GM10248 (cell line): Measurements from ENCODE around the gene ABHD17B.

Experiments
- CTCF ChIA-PET: fragments of 300-600 bp; sonication (Branson Sonifier 250); formaldehyde crosslinking; extraction: SDS; loops from one replicate; lab custom pipeline; 2021; ENCODE audit warnings: antibody characterized with exemption; lab: Yijun Ruan, JAX
- POLR2A ChIA-PET: fragments of 350-650 bp; sonication (Branson Sonifier 250); formaldehyde crosslinking; extraction: SDS; loops from one replicate; lab custom pipeline; 2020; ENCODE audit warnings: antibody characterized with exemption; lab: Yijun Ruan, JAX
- DNase-seq: peaks from one replicate; pipeline ENCODE4 v3.0.0; 2012; ENCODE audit errors: extremely low spot score
- TF ChIP-seq, protein P1 (sequence below): IDR thresholded peaks from 2 replicates; pipeline ENCODE4 v1.5.1; 2012; ENCODE audit warnings: mild to moderate bottlenecking, low read depth; ENCODE audit errors: extremely low read depth, missing control alignments, control extremely low read depth

ABHD17B gene

DNA sequence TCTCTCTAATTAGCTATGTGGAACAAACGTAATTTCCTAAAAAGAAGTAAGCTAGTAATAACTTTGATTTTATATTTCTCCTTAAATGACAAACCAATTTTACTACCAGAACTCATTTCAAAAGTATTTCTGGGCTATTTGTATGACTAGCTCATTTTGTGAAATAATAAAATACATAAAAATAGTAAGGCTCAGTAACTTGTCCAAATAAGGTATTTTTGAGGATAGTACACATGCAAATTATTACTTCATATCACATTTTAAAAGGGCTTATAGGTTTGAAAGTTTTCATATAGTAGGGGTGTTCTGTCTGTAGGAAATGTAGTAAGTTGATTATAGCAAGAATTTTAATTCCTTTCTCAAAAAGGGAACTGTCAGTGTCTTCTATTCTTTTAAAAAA is 26.9 kb upstream of the ABHD17B start:
- TF ChIP-seq, protein P1, sequence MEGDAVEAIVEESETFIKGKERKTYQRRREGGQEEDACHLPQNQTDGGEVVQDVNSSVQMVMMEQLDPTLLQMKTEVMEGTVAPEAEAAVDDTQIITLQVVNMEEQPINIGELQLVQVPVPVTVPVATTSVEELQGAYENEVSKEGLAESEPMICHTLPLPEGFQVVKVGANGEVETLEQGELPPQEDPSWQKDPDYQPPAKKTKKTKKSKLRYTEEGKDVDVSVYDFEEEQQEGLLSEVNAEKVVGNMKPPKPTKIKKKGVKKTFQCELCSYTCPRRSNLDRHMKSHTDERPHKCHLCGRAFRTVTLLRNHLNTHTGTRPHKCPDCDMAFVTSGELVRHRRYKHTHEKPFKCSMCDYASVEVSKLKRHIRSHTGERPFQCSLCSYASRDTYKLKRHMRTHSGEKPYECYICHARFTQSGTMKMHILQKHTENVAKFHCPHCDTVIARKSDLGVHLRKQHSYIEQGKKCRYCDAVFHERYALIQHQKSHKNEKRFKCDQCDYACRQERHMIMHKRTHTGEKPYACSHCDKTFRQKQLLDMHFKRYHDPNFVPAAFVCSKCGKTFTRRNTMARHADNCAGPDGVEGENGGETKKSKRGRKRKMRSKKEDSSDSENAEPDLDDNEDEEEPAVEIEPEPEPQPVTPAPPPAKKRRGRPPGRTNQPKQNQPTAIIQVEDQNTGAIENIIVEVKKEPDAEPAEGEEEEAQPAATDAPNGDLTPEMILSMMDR: no peak
- no peak for DNase-seq
- POLR2A ChIA-PET: no interaction called here
- CTCF ChIA-PET: interaction anchor here (0.7 kb wide), 1 partner anchor 12 kb away, joined by 4 read pairs; no protein-coding TSS in a partner anchor

DNA sequence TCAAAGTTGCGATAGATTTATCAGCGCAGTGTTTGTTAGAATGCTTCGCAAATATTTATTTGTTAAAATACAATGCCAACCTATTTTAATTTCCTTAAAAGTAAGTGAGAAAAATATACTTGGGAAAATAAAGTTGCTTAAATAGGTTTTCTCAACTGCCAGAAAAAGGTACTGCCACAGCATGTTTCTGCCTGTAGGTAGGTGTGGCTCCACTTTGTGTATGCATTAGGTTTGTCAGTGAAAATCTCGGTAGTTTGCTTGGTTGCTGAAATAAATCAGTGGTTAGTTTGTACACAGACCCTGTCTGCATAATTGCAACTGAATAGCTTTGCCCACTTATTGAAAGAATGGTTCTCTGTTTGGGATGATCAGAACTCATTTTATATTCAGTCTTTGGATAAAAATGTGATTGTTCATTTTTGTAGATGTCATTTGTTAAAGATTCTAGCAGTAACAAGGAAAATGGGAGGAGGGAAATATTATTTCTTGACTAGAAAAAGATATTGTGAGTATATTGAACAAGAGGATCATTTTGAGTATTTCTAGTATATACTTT is 26.2 kb upstream of the ABHD17B start:
- ChIA-PET POLR2A (no interaction called here), CTCF (interaction anchor here (1.3 kb wide), 1 partner anchor 11 kb away, joined by 4 read pairs; no protein-coding TSS in a partner anchor)
- TF ChIP-seq, protein P1: no peak
- no peak for DNase-seq

DNA sequence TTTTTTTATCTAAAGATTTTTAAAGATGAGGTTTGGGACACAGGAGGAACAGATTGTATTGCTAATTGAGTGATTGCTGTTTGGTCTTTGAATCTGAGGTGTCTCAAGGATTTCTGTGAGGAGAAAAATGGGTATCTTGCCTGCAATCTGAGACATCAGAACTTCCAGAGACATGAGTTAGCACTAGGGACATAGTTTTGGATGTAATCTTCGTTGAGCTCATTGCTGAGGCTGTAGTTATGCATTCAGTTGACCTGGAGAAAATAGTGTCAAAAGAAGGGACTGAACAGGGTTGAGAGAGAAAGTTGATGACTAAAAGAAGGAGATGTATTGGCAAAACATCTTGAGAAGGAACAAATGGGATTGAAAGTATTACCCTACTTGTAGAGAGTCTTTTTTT is 25.1 kb upstream of the ABHD17B start:
- POLR2A ChIA-PET: no interaction called here
- TF ChIP-seq, protein P1: no peak
- DNase-seq: no peak
- CTCF ChIA-PET: interaction anchor here (1.3 kb wide), 1 partner anchor 10 kb away, joined by 4 read pairs; no protein-coding TSS in a partner anchor

DNA sequence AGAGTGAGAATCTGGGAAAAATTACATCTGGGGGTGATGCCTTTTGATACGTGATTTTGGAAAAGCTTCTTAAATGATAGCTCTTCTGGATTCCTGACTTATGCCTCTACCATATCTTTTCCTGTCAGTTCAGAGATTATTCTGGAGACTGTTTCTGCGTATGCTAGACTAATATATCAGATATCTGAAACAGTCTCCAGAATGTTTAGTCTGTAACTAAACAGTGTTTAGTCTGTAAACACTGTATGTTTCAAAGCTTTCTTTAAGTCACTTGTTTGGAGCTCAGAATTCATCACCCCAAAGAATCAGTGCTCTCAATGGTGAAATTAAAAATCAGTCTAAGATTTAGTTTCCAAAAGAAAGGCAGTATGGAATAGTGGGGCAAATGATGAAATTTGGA is 20.2 kb upstream of the ABHD17B start:
- no peak for DNase-seq
- TF ChIP-seq, protein P1: no peak
- ChIA-PET POLR2A (no interaction called here), CTCF (interaction anchor here (0.8 to 2.5 kb wide), 3 partner anchors 14 to 43 kb away, joined by 3 to 10 read pairs (median 3); no protein-coding TSS in a partner anchor)

DNA sequence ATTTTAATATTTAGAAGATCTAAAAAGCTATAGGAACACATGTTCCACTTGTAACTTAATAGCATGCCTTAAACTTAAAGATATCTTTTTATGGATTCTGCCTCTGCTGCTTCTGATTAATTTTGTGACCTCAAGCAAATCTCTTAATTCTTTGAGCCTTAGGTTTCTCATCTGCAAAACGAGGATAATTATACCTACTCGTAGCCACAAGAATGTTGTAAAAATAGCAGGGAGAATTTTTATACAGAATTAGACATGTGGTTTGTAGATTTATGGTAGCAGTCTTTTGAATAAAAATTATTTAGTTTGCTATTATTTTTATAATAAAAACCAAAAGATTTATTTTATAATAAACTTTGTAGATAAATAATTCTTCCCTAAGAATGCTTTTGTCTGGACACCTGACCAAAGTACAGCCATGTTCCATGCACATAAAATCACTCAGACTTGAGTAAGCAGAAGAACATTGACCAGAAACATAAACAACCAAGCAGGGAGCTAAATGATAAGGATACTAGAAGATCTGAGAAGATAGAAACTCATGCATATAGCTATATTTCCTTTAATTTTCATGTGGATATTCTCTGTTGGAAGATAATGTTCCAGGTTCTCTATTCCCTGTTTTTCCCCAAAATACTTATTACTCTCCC is 18.9 kb upstream of the ABHD17B start:
- ChIA-PET CTCF (interaction anchor here (1.2 kb wide), 1 partner anchor 11 kb away, joined by 3 read pairs; no protein-coding TSS in a partner anchor), POLR2A (no interaction called here)
- no peak for DNase-seq
- TF ChIP-seq, protein P1: no peak

DNA sequence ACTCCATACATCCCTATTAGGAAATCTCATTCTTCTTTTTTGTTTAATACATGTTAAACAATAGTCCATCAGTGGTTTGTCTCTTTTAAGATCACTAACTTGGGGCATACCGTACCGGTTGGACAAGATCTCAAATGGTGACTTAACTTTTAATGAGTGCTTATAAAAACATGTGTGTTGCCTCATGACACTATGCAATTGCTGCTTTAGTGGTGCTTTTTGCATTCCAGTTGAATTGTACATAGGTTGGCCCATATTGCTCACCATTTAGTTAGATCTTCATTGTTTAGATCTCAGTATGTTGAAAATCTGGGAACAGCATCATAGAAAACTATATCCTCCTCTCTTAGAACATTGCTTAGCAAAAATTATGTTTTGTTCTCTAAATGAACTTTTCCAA is 18.2 kb upstream of the ABHD17B start:
- POLR2A ChIA-PET: no interaction called here
- CTCF ChIA-PET: interaction anchor here (1.2 kb wide), 1 partner anchor 10 kb away, joined by 3 read pairs; no protein-coding TSS in a partner anchor
- DNase-seq: no peak
- TF ChIP-seq, protein P1: no peak
